Esophagus muscularis mucosa (tissue), 4 donors: Measurements from ENCODE around the gene IFI6. TPM values are rescaled to one million over a fixed set of nuclear protein-coding genes. Genes with fewer than 3 reads are reported as not detected.

Experiments used
- DNase-seq: peaks from one replicate; pipeline ENCODE4 v3.0.0-alpha.2; 2017; ENCODE audit errors: extremely low spot score
- H3K27ac ChIP-seq, 4 donors: fragments of 200-600 bp; sonication (generic); replicated peaks in 1 of 4; 1 replicate in 3 of 4; 2 replicates in 1 of 4; pipeline ENCODE4 v1.5.1; 2016 to 2019; ENCODE audit warnings: mild to moderate bottlenecking in 1 of 4
- H3K27me3 ChIP-seq, 4 donors: fragments of 200-600 bp; sonication (generic); one replicate each; pipeline versions ENCODE4 v1.5.1 to v1.6.0; 2016 to 2019
- H3K36me3 ChIP-seq, 4 donors: fragments of 200-600 bp; sonication (generic); one replicate each; pipeline ENCODE4 v1.5.1; 2016 to 2019
- H3K4me1 ChIP-seq, 4 donors: fragments of 200-600 bp; sonication (generic); one replicate each; pipeline ENCODE4 v1.5.1; 2016 to 2019
- H3K4me3 ChIP-seq, 4 donors: fragments of 200-600 bp; sonication (generic); 1 replicate in 2 of 4; 2 replicates in 2 of 4; pipeline ENCODE4 v1.5.1; 2016 to 2019; ENCODE audit warnings: mild to moderate bottlenecking in 4 of 4, moderate library complexity in 1 of 4
- H3K9me3 ChIP-seq, 4 donors: fragments of 200-600 bp; sonication (generic); 1 replicate in 3 of 4; 2 replicates in 1 of 4; pipeline ENCODE4 v1.5.1; 2016 to 2019
- CTCF ChIP-seq, 3 experiments: fragments of 200-600 bp in 2 of 3; fragments of 450-650 bp in 1 of 3; sonication (generic) in 2 of 3; IDR thresholded peaks; one replicate each; pipeline ENCODE4 v1.5.1; 2017 to 2019; ENCODE audit warnings: antibody characterized with exemption in 3 of 3, mild to moderate bottlenecking in 2 of 3, moderate library complexity in 1 of 3
- EP300 ChIP-seq: sonication (generic); formaldehyde crosslinking; IDR thresholded peaks from one replicate; pipeline ENCODE4 v1.6.1; 2017; ENCODE audit warnings: antibody characterized with exemption
- POLR2A ChIP-seq: fragments of 450-650 bp; IDR thresholded peaks from one replicate; pipeline ENCODE4 v1.6.1; 2017; ENCODE audit warnings: antibody characterized with exemption, moderate library complexity, mild to moderate bottlenecking, low read depth
- POLR2AphosphoS5 ChIP-seq, 2 donors: sonication (generic); formaldehyde crosslinking; IDR thresholded peaks; one replicate each; pipeline ENCODE4 v1.6.1; 2017; ENCODE audit warnings: antibody characterized with exemption in 2 of 2
- WGBS: methylation state at CpG from one replicate; pipeline ENCODE4 v1.1.5; 2018; 5-methylcytosine and 5-hydroxymethylcytosine counted together
- intact Hi-C: fragments of 100-400 bp; cut with DNase I; formaldehyde crosslinking; loops from one replicate; pipeline ENCODE4 v1.15.1; 2023
- total RNA-seq, 4 donors: library from RNA; depleted of rRNA; stranded (reverse); fragments of >200 nt; gene quantifications; one replicate each; pipeline versions ENCODE4 v1.1.0 to v1.2.1, GENCODE V29; 2016

The IFI6 gene
- total RNA-seq, 4 donors from 2014 or later: 33.2 to 86.3 (median 70.2) TPM

DNA sequence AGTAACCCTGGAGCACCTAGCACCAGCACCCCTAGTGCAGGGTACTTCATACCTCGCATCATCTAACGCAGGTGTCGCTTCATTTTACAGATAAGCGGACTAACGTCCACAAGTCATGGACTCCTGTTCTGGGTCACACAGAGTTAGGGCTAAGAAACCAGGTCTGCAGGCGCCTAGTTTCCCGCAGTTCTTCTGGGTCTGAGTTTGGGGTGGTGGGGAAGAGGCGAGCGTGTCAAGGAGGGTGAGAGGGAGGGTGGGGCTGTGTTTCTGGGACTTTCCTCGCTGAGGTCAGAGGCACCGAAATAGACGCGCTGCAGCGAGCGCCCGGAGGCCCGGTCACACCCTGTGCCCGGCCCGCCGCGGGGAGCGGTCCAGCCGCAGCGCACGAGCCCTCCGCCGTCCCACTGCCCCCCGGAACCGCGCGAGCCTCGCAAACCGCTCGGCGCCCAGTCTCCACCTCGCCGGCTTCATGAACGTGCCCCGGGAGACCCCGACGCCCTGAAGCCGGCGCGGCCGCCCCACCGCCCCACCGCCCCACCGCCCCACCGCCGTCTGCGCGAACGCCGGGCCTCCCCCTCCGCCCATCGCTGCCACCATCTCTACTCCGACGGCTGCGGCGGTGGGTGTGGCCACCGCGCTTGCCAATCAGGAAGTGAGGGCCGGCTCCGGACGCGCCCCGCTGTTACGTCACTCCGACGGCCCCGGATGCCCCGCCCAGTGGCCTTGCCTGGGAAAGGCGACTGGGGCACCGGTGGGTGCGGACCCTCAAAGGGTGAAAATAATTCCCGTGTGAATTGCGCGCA, 12.3 kb downstream of the IFI6 start:
- no peaks in the 10 kb centered on the region for H3K27me3 ChIP-seq
- H3K9me3 ChIP-seq: no peaks in the 10 kb centered on the region
- DNase-seq: peak; percentile 95
- TF ChIP-seq POLR2A (peak; percentile 44), POLR2AphosphoS5 (IDR thresholded peaks at IDR 0.05) (peak; percentile 91 to 93), EP300 (no peak), CTCF (IDR thresholded peaks at IDR 0.05) (no peak)
- intact Hi-C loops: loop anchor here (5.0 to 10.0 kb wide), 2 partner anchors 185 to 267 kb away; partner anchors contain the start of gene GPR3
- H3K4me3 ChIP-seq: peak overlapping the region; percentile 68 to 88 (median 75)
- H3K36me3 ChIP-seq: no peaks in the 10 kb centered on the region
- peak overlapping the region; percentile 91 to 96 (median 94) for H3K27ac ChIP-seq
- peaks cover 57 to 65% (median 59%) of the 10 kb centered on the region in 4 donors for H3K4me1 ChIP-seq
- WGBS: 34% methylated on average over 17 of the region's 78 CpGs

DNA sequence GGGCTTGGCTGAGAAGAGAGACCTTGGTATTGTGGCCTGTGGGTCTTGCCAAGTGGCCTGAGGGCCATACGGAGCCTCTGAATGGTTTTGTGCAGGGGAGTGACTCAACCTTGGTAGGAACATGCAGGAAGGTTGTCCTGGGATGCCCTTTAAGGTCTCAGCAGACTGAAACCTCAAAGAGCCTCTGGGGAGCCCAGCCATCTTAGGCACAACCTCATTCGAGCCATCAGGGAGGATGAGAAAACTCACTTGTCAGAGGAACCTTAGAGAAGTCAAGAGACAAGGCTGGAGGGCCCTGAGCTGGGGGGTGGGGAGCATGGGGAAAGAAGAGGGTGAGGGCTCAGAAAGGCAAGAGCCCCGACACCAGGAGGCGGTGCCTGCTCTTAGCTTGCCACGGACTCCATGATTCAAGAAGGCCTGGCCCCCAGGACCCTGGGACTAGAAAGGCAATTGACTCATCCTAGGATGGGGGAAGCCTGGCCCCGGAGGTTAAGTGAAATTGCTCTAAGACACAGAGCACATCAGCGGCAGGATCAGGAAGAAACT, 13.0 kb downstream of the IFI6 start:
- H3K4me3 ChIP-seq: peak overlapping the region in 3 of 4 donors; percentile 74 to 88 (median 76)
- H3K4me1 ChIP-seq: peaks cover 57 to 60% (median 58%) of the 10 kb centered on the region in 4 donors
- H3K27me3 ChIP-seq: no peaks in the 10 kb centered on the region
- WGBS: 62% methylated on average over 7 of the region's 7 CpGs
- H3K27ac ChIP-seq: peak overlapping the region; percentile 91 to 96 (median 94)
- H3K36me3 ChIP-seq: no peaks in the 10 kb centered on the region
- intact Hi-C loops: no loop called here
- H3K9me3 ChIP-seq: no peaks in the 10 kb centered on the region
- DNase-seq: no peak
- TF ChIP-seq POLR2AphosphoS5 (IDR thresholded peaks at IDR 0.05): no peak
- TF ChIP-seq POLR2A: no peak
- TF ChIP-seq CTCF (IDR thresholded peaks at IDR 0.05): no peak
- TF ChIP-seq EP300: no peak

GRCh38 chr1:27656157-27656893, 15.7 kb downstream of the IFI6 start:
- Histone ChIP-seq H3K27ac (peak overlapping the region; percentile 57 to 71 (median 68)), H3K9me3 (no peaks in the 10 kb centered on the region), H3K27me3 (no peaks in the 10 kb centered on the region), H3K4me3 (no peak overlapping the region), H3K4me1 (peaks cover 42 to 44% (median 43%) of the 10 kb centered on the region in 4 donors), H3K36me3 (no peaks in the 10 kb centered on the region)
- intact Hi-C loops: no loop called here
- TF ChIP-seq POLR2A: no peak
- TF ChIP-seq POLR2AphosphoS5 (IDR thresholded peaks at IDR 0.05): peak; percentile 38 to 62
- DNase-seq: no peak
- 70% methylated on average over 6 of the region's 7 CpGs for WGBS

- no peak for DNase-seq
- Histone ChIP-seq H3K4me1 (peaks cover 43 to 50% (median 47%) of the 10 kb centered on the region in 4 donors), H3K27ac (peak overlapping the region; percentile 57 to 71 (median 68)), H3K4me3 (no peak overlapping the region), H3K36me3 (no peaks in the 10 kb centered on the region), H3K27me3 (no peaks in the 10 kb centered on the region), H3K9me3 (no peaks in the 10 kb centered on the region)
- intact Hi-C loops: no loop called here
- WGBS: 60% methylated on average over 11 of the region's 11 CpGs
- TF ChIP-seq CTCF (IDR thresholded peaks at IDR 0.05) (no peak), EP300 (no peak), POLR2A (no peak), POLR2AphosphoS5 (IDR thresholded peaks at IDR 0.05) (no peak)
These were observed 16.6 kb downstream of the IFI6 start for GRCh38 chr1:27655151-27655937.
